Mesendoderm (in vitro differentiated cells): Measurements from ENCODE around the gene GATB.
"Not testable (repeated sequence)": the region's sequence is repeated elsewhere in the genome, so short reads cannot be mapped to it uniquely, and the experiment has no call there.

Experiments
- DNase-seq: peaks from one replicate; pipeline ENCODE4 v3.0.0; 2013
- H2AK5ac ChIP-seq: 2 replicates; pipeline ENCODE4 v1.6.1; 2013; ENCODE audit warnings: low read length, inconsistent platforms
- H2BK120ac ChIP-seq: 2 replicates; pipeline ENCODE4 v1.6.1; 2013; ENCODE audit warnings: low read depth, mild to moderate bottlenecking, low read length, moderate library complexity, mixed read lengths
- H2BK15ac ChIP-seq: replicated peaks from 2 replicates; pipeline ENCODE4 v1.6.1; 2013; ENCODE audit warnings: low read depth, mild to moderate bottlenecking, moderate library complexity
- H2BK5ac ChIP-seq: 2 replicates; pipeline ENCODE4 v1.6.1; 2013; ENCODE audit warnings: low read length, inconsistent platforms
- H3K18ac ChIP-seq: 2 replicates; pipeline ENCODE4 v1.6.1; 2013; ENCODE audit warnings: mild to moderate bottlenecking, low read length, mixed read lengths
- H3K23ac ChIP-seq: one replicate; pipeline ENCODE4 v1.6.1; 2013; ENCODE audit warnings: low read length
- H3K27ac ChIP-seq: 2 replicates; pipeline ENCODE4 v1.5.1; 2013; ENCODE audit warnings: low read depth, mild to moderate bottlenecking, inconsistent platforms, low read length, moderate library complexity
- H3K27me3 ChIP-seq: 2 replicates; pipeline ENCODE4 v1.6.1; 2013; ENCODE audit warnings: low read length, control low read depth, mild to moderate bottlenecking, inconsistent platforms; ENCODE audit not compliant: insufficient read depth, poor library complexity
- H3K36me3 ChIP-seq: 2 replicates; pipeline ENCODE4 v1.6.1; 2013; ENCODE audit warnings: low read length, inconsistent platforms; ENCODE audit not compliant: control insufficient read depth, insufficient read depth
- H3K4ac ChIP-seq: one replicate; pipeline ENCODE4 v1.6.1; 2013; ENCODE audit warnings: low read depth, mild to moderate bottlenecking, low read length, moderate library complexity
- H3K4me1 ChIP-seq: 2 replicates; pipeline ENCODE4 v1.6.1; 2013; ENCODE audit warnings: low read depth, low read length, inconsistent platforms; ENCODE audit not compliant: control insufficient read depth
- H3K4me2 ChIP-seq: 2 replicates; pipeline ENCODE4 v1.6.1; 2013; ENCODE audit warnings: low read length
- H3K4me3 ChIP-seq: 2 replicates; pipeline ENCODE4 v1.5.1; 2013; ENCODE audit warnings: mild to moderate bottlenecking, low read length
- H3K56ac ChIP-seq: one replicate; pipeline ENCODE4 v1.6.1; 2013; ENCODE audit warnings: low read length
- H3K79me1 ChIP-seq: 2 replicates; pipeline ENCODE4 v1.6.1; 2013; ENCODE audit warnings: low read length, inconsistent platforms
- H3K79me2 ChIP-seq: 2 replicates; pipeline ENCODE4 v1.6.1; 2013; ENCODE audit warnings: mild to moderate bottlenecking, low read length; ENCODE audit not compliant: control insufficient read depth, insufficient read depth
- H3K9ac ChIP-seq: 2 replicates; pipeline ENCODE4 v1.6.1; 2013; ENCODE audit warnings: low read length, inconsistent platforms
- H4K5ac ChIP-seq: one replicate; pipeline ENCODE4 v1.6.1; 2013; ENCODE audit warnings: low read length
- H4K8ac ChIP-seq: one replicate; pipeline ENCODE4 v1.6.1; 2013; ENCODE audit warnings: low read depth, mild to moderate bottlenecking, control low read depth, low read length, moderate library complexity
- WGBS: extraction: QIAGEN DNeasy Blood & Tissue Kit; methylation state at CpG from one replicate; pipeline ENCODE4 v1.1.7; 2013; ENCODE audit warnings: low lambda C conversion rate, missing lambda C conversion rate; ENCODE audit not compliant: insufficient coverage; ENCODE audit errors: extremely low coverage; 5-methylcytosine and 5-hydroxymethylcytosine counted together

Gene GATB

DNA sequence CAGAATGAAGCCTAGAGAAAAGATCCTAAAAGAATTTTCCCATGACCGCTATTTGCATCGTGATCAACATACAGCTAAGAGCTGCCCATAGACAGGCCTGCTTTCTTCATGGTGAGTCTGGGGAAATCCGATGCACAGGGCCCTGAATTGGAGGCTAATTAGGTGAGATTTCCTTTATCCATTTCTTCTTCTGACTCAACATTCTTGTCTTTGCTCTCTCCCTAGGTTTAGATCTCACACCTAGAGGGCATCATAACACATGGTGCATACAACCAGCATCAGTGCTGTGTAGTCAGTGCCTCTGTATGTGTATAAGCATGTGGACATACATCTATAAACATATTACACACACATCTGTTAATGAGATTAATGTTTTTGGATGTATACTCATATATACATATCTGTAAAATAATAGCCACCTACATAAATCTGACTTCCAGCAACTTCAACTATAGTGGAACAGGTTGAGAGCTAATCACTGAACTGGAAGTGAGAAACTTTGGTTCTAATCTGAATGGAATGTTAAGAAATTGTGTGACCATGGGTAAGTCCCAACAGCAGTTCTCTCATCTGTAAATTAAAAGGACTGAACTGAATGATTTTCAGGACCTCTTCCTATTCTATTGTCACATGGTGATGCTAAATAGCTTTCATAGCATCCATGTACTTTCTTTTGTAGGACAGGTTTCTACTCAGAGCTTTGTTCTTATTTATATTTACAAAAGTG is 17.5 kb downstream of the GATB start:
- no peak overlapping the region for H3K56ac ChIP-seq
- no peak overlapping the region for H3K18ac ChIP-seq
- H2AK5ac ChIP-seq, result no peak overlapping the region
- no peak overlapping the region for H2BK5ac ChIP-seq
- no peak overlapping the region for H4K5ac ChIP-seq
- H3K27ac ChIP-seq, result no peak overlapping the region
- DNase-seq, result peak; percentile 73
- no peak overlapping the region for H3K4me2 ChIP-seq
- no peak overlapping the region for H3K9ac ChIP-seq
- H3K79me1 ChIP-seq, result no peaks in the 10 kb centered on the region
- H4K8ac ChIP-seq, result no peak overlapping the region
- no peak overlapping the region for H2BK15ac ChIP-seq
- no peaks in the 10 kb centered on the region for H3K4me1 ChIP-seq
- H3K23ac ChIP-seq, result no peak overlapping the region
- H3K36me3 ChIP-seq, result no peaks in the 10 kb centered on the region
- no peak overlapping the region for H3K4ac ChIP-seq
- no peaks in the 10 kb centered on the region for H3K27me3 ChIP-seq
- no peak overlapping the region for H3K4me3 ChIP-seq
- no peak overlapping the region for H2BK120ac ChIP-seq
- H3K79me2 ChIP-seq, result no peaks in the 10 kb centered on the region
- no CpG with 5 or more reads among the region's 3 CpGs for WGBS

DNA sequence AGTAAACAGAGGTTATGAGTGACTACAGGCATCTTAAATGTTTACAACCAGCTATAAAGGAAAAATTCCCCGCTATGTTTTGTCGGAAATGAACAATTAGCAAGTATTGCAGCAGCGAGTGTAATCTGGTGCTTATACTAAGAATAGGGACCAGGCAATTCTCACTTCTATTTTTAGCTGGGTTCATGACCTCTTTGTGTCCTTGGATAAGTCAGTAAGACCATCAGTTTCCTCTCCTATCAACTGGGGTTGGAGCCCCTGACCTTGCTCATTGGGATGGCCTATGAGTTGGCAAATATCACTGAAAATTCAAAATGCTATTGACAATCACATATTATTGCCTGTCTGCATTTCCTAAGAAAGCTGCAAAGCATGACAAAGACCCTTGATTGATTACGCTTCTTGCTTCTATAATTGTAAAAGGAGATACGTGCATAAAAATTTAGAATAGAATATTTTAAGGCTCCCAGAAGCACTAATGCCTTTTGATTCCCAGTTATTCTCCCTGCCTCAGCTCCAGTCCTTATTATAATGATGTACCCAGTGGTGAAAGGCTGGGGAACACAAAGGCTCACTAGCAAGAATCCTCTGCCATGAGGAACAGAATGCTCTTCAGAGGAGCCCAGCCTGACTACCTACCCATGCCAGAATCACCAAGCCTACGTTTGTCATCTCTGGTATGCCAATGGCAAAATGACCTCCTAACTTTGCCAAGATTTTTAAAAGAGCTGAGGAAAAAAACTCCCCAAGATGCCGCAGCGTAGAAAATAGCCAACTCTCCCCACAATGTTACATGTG is 21.9 kb downstream of the GATB start:
- Histone ChIP-seq H3K79me1 (no peaks in the 10 kb centered on the region), H2BK5ac (no peak overlapping the region), H3K4ac (no peak overlapping the region), H2AK5ac (no peak overlapping the region), H3K9ac (no peak overlapping the region), H2BK120ac (no peak overlapping the region), H2BK15ac (no peak overlapping the region), H3K36me3 (no peaks in the 10 kb centered on the region), H3K23ac (no peak overlapping the region), H3K4me2 (no peak overlapping the region), H3K27me3 (no peaks in the 10 kb centered on the region), H4K8ac (no peak overlapping the region), H4K5ac (no peak overlapping the region), H3K79me2 (no peaks in the 10 kb centered on the region), H3K18ac (no peak overlapping the region), H3K27ac (no peak overlapping the region), H3K4me3 (no peak overlapping the region), H3K56ac (no peak overlapping the region), H3K4me1 (no peaks in the 10 kb centered on the region)
- WGBS, result no CpG with 5 or more reads among the region's 8 CpGs
- no peak for DNase-seq

DNA sequence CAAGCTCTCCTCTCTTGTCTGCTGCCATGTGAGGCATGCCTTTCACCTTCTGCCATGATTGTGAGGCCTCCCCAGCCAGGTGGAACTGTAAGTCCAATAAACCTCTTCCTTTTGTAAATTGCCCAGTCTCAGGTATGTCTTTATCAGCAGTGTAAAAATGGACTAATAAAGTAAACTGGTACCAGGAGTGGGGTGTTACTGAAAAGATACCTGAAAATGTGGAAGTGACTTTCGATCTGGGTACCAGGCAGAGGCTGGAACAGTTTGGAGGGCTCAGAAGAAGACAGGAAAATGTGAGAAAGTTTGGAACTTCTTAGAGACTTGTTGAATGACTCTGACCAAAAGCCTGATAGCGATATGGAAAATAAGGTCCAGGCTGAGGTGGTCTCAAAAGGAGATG is 24.0 kb downstream of the GATB start:
- not testable (repeated sequence) for H3K27me3 ChIP-seq, H2BK120ac ChIP-seq, H3K4me3 ChIP-seq, H3K56ac ChIP-seq, H3K4ac ChIP-seq, H3K18ac ChIP-seq, H4K8ac ChIP-seq, H3K36me3 ChIP-seq, H4K5ac ChIP-seq, H3K79me2 ChIP-seq, H2BK15ac ChIP-seq, H3K9ac ChIP-seq, H3K4me1 ChIP-seq, H3K27ac ChIP-seq, H3K23ac ChIP-seq, H3K4me2 ChIP-seq, DNase-seq, H2AK5ac ChIP-seq, H2BK5ac ChIP-seq, H3K79me1 ChIP-seq
- WGBS, result no CpG with 5 or more reads among the region's 2 CpGs

DNA sequence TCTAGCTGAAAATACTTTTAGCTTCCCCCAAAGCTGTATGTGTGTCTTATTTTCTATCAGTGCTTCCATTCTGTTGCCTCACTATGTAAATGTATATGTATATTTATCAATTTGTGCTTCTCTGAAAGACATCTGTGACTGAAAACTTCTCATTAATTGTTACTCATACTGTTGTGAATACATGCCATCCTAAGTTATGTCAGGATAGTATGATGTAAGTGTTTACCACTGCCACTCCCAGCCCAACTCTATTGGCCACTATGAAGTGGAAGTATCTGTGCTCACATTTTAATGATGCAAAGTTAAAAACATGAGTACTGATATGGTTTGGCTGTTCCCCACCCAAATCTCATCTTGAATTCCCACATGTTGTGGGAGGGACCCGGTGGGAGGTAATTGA is 24.4 kb downstream of the GATB start:
- DNase-seq, result no peak
- H2BK120ac ChIP-seq, result no peak overlapping the region
- H3K23ac ChIP-seq, result no peak overlapping the region
- H3K4me2 ChIP-seq, result no peak overlapping the region
- no peak overlapping the region for H2AK5ac ChIP-seq
- H3K79me2 ChIP-seq, result no peaks in the 10 kb centered on the region
- H3K27me3 ChIP-seq, result no peaks in the 10 kb centered on the region
- H2BK5ac ChIP-seq, result no peak overlapping the region
- H3K4me3 ChIP-seq, result no peak overlapping the region
- H4K8ac ChIP-seq, result no peak overlapping the region
- WGBS, result no CpG with 5 or more reads among the region's 1 CpG
- H2BK15ac ChIP-seq, result no peak overlapping the region
- H3K79me1 ChIP-seq, result no peaks in the 10 kb centered on the region
- H3K4ac ChIP-seq, result no peak overlapping the region
- H4K5ac ChIP-seq, result no peak overlapping the region
- H3K27ac ChIP-seq, result no peak overlapping the region
- H3K36me3 ChIP-seq, result no peaks in the 10 kb centered on the region
- no peak overlapping the region for H3K56ac ChIP-seq
- H3K9ac ChIP-seq, result no peak overlapping the region
- no peak overlapping the region for H3K18ac ChIP-seq
- no peaks in the 10 kb centered on the region for H3K4me1 ChIP-seq

DNA sequence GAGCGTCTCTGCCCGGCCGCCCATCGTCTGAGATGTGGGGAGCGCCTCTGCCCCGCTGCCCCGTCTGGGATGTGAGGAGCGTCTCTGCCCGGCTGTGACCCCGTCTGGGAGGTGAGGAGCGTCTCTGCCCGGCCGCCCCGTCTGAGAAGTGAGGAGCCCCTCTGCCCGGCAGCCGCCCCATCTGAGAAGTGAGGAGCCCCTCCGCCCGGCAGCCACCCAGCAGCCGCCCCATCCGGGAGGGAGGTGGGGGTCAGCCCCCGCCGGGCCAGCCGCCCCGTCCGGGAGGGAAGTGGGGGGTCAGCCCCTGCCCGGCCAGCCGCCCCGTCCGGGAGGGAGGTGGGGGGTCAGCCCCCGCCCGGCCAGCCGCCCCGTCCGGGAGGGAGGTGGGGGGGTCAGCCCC is 29.1 kb downstream of the GATB start:
- H2BK5ac ChIP-seq, H3K23ac ChIP-seq, H4K8ac ChIP-seq, H3K9ac ChIP-seq, H3K4me1 ChIP-seq, H3K27me3 ChIP-seq, H3K27ac ChIP-seq, H3K4me2 ChIP-seq, H3K36me3 ChIP-seq, H3K4me3 ChIP-seq, H3K18ac ChIP-seq, H3K79me1 ChIP-seq, H3K79me2 ChIP-seq, H2BK120ac ChIP-seq, H2BK15ac ChIP-seq, H2AK5ac ChIP-seq, H4K5ac ChIP-seq, H3K56ac ChIP-seq, DNase-seq, H3K4ac ChIP-seq: not testable (repeated sequence)
- no CpG with 5 or more reads among the region's 34 CpGs for WGBS
